Astrocyte of the spinal cord (primary cell): ENCODE results near the gene LMTK3.
"Not testable (repeated sequence)": the region's sequence is repeated elsewhere in the genome, so short reads cannot be mapped to it uniquely, and the experiment has no call there.

ENCODE experiments used
- DNase-seq: peaks from one replicate; pipeline ENCODE4 v3.0.0; 2011; ENCODE audit warnings: low read depth, low spot score
- H3K4me3 ChIP-seq: 2 replicates; pipeline ENCODE4 v1.5.1; 2011; ENCODE audit warnings: low read depth, mild to moderate bottlenecking, low read length, moderate library complexity
- in situ Hi-C: cut with HindIII; loops from 2 replicates; pipeline ENCODE4 v1.10.0; 2017; ENCODE audit warnings: low sequenced_read_pairs
- TF ChIP-seq, protein P1 (sequence below): IDR thresholded peaks from 2 replicates; pipeline ENCODE4 v1.5.1; 2012; ENCODE audit warnings: low read depth, mild to moderate bottlenecking, low read length, inconsistent platforms

The LMTK3 gene

DNA sequence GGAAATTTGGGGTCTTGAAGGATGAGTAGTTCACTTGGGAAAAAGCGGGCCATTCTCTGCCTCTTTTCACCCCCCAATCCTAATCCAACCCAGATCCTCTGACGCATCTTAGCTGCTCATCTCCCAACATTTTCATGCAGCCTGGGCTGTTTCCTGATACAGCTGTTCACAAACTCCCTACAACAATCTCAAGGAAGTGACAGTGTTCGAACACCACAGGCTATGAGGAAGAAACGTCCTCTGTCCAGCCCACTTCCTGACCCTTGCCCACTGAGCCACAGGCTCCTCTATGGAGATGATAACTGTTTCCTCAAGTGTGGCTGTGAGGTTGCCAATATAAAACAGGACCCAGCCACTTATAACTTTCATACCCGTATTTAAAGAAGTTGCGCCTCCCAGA, 16.2 kb downstream of the LMTK3 start:
- no peak overlapping the region for H3K4me3 ChIP-seq
- in situ Hi-C loops, result no loop called here
- TF ChIP-seq, protein P1, sequence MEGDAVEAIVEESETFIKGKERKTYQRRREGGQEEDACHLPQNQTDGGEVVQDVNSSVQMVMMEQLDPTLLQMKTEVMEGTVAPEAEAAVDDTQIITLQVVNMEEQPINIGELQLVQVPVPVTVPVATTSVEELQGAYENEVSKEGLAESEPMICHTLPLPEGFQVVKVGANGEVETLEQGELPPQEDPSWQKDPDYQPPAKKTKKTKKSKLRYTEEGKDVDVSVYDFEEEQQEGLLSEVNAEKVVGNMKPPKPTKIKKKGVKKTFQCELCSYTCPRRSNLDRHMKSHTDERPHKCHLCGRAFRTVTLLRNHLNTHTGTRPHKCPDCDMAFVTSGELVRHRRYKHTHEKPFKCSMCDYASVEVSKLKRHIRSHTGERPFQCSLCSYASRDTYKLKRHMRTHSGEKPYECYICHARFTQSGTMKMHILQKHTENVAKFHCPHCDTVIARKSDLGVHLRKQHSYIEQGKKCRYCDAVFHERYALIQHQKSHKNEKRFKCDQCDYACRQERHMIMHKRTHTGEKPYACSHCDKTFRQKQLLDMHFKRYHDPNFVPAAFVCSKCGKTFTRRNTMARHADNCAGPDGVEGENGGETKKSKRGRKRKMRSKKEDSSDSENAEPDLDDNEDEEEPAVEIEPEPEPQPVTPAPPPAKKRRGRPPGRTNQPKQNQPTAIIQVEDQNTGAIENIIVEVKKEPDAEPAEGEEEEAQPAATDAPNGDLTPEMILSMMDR, result no peak
- no peak for DNase-seq

GRCh38 chr19:48493718-48494401, 17.8 kb downstream of the LMTK3 start:
- TF ChIP-seq, protein P1, result no peak
- peak overlapping the region; percentile 54 for H3K4me3 ChIP-seq
- no peak for DNase-seq
- in situ Hi-C loops, result no loop called here

GRCh38 chr19:48492925-48493717, 18.5 kb downstream of the LMTK3 start:
- H3K4me3 ChIP-seq, result peak overlapping the region; percentile 54
- peak; percentile 98 for DNase-seq
- TF ChIP-seq, protein P1, result no peak

DNA sequence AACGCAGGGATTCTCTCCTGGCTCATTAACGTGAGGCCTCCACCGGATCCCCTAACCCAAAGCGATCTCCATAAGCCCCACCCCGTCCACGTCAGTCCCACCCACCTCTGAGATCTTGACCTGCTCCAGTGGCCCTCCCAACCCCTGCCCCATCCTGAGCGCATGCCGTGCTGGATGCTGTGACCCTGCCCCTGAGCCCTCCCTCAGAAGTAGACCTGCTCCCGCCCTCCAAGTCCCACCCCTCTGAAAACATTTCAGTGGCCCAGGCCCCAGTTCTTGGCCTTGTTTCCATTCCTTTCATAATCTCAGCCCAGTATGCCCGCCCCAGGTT, 19.9 kb downstream of the LMTK3 start:
- in situ Hi-C loops, result no loop called here
- H3K4me3 ChIP-seq, result no peak overlapping the region
- DNase-seq, result no peak
- TF ChIP-seq, protein P1, result no peak

More at GRCh38 chr19:48492925-48493717, 18.5 kb downstream of the LMTK3 start:
- in situ Hi-C loops, result no loop called here

GRCh38 chr19:48490981-48491792, 20.4 kb downstream of the LMTK3 start:
- in situ Hi-C loops, result no loop called here

GRCh38 chr19:48489608-48490216, 21.9 kb downstream of the LMTK3 start:
- no peak overlapping the region for H3K4me3 ChIP-seq
- TF ChIP-seq, protein P1, result peak; percentile 99
- in situ Hi-C loops, result no loop called here
- peak; percentile 40 for DNase-seq

More at GRCh38 chr19:48490981-48491792, 20.4 kb downstream of the LMTK3 start:
- no peak for DNase-seq
- no peak overlapping the region for H3K4me3 ChIP-seq
- TF ChIP-seq, protein P1, result no peak

- in situ Hi-C loops, DNase-seq, H3K4me3 ChIP-seq: not testable (repeated sequence)
Measured at GRCh38 chr19:48488478-48488877, 23.2 kb downstream of the LMTK3 start.
